Trophoblast cell (in vitro differentiated cells and primary cell): ENCODE results near the gene MEX3A.
"Not testable (repeated sequence)": the region's sequence is repeated elsewhere in the genome, so short reads cannot be mapped to it uniquely, and the experiment has no call there.

Experiments used
- DNase-seq, 2 donors: peaks; one replicate each; pipeline ENCODE4 v3.0.0-alpha.2; 2016
- H2AFZ ChIP-seq: 2 replicates; pipeline ENCODE4 v1.6.1; 2013; ENCODE audit warnings: low read length, moderate library complexity, mild to moderate bottlenecking; ENCODE audit not compliant: insufficient read depth, poor library complexity
- H2AK5ac ChIP-seq: 2 replicates; pipeline ENCODE4 v1.6.1; 2013; ENCODE audit warnings: mild to moderate bottlenecking, low read length
- H2BK120ac ChIP-seq: 2 replicates; pipeline ENCODE4 v1.6.1; 2013; ENCODE audit warnings: low read length, mild to moderate bottlenecking, moderate library complexity; ENCODE audit not compliant: insufficient read depth, poor library complexity
- H2BK12ac ChIP-seq: 2 replicates; pipeline ENCODE4 v1.6.1; 2013; ENCODE audit warnings: mild to moderate bottlenecking, low read length, moderate library complexity
- H2BK5ac ChIP-seq: 2 replicates; pipeline ENCODE4 v1.6.1; 2013; ENCODE audit warnings: low read length, low read depth, moderate library complexity, mild to moderate bottlenecking; ENCODE audit not compliant: poor library complexity
- H3K14ac ChIP-seq: 2 replicates; pipeline ENCODE4 v1.6.1; 2013; ENCODE audit warnings: mild to moderate bottlenecking, low read length
- H3K18ac ChIP-seq: 2 replicates; pipeline ENCODE4 v1.6.1; 2013; ENCODE audit warnings: mild to moderate bottlenecking, low read length
- H3K23ac ChIP-seq: 2 replicates; pipeline ENCODE4 v1.6.1; 2013; ENCODE audit warnings: low read length
- H3K27ac ChIP-seq: 2 replicates; pipeline ENCODE4 v1.5.1; 2013; ENCODE audit warnings: low read depth, mild to moderate bottlenecking, inconsistent platforms, low read length, moderate library complexity
- H3K27me3 ChIP-seq: 2 replicates; pipeline ENCODE4 v1.6.1; 2013; ENCODE audit warnings: inconsistent platforms, mild to moderate bottlenecking, low read length, moderate library complexity; ENCODE audit not compliant: insufficient read depth
- H3K36me3 ChIP-seq, 2 experiments: 1 replicate in 1 of 2; 2 replicates in 1 of 2; pipeline ENCODE4 v1.6.1; 2013; ENCODE audit warnings: low read length in 2 of 2, mild to moderate bottlenecking in 2 of 2, moderate library complexity in 1 of 2; ENCODE audit not compliant: insufficient read depth in 2 of 2, control insufficient read depth in 1 of 2
- H3K4ac ChIP-seq: 2 replicates; pipeline ENCODE4 v1.6.1; 2013; ENCODE audit warnings: low read depth, mild to moderate bottlenecking, low read length, moderate library complexity
- H3K4me1 ChIP-seq, 2 experiments: 1 replicate in 1 of 2; 2 replicates in 1 of 2; pipeline ENCODE4 v1.6.1; 2013; ENCODE audit warnings: low read length in 2 of 2, mild to moderate bottlenecking in 2 of 2, moderate library complexity in 1 of 2; ENCODE audit not compliant: insufficient read depth in 2 of 2, control insufficient read depth in 1 of 2
- H3K4me2 ChIP-seq: 2 replicates; pipeline ENCODE4 v1.6.1; 2013; ENCODE audit warnings: inconsistent platforms, mild to moderate bottlenecking, low read length, moderate library complexity
- H3K4me3 ChIP-seq: 2 replicates; pipeline ENCODE4 v1.5.1; 2013; ENCODE audit warnings: mild to moderate bottlenecking, low read depth, low read length, inconsistent platforms
- H3K79me1 ChIP-seq: one replicate; pipeline ENCODE4 v1.6.1; 2013; ENCODE audit warnings: low read length
- H3K79me2 ChIP-seq: 2 replicates; pipeline ENCODE4 v1.6.1; 2013; ENCODE audit warnings: low read length, mild to moderate bottlenecking; ENCODE audit not compliant: control insufficient read depth, insufficient read depth, poor library complexity
- H3K9ac ChIP-seq: 2 replicates; pipeline ENCODE4 v1.6.1; 2013; ENCODE audit warnings: mild to moderate bottlenecking, low read length
- H3K9me3 ChIP-seq: 2 replicates; pipeline ENCODE4 v1.6.1; 2013; ENCODE audit warnings: low read depth, mild to moderate bottlenecking, control low read depth, inconsistent platforms, low read length; ENCODE audit not compliant: insufficient read depth
- H4K12ac ChIP-seq: 2 replicates; pipeline ENCODE4 v1.6.1; 2013; ENCODE audit warnings: low read depth, mild to moderate bottlenecking, low read length, moderate library complexity
- H4K8ac ChIP-seq: 2 replicates; pipeline ENCODE4 v1.6.1; 2013; ENCODE audit warnings: low read depth, mild to moderate bottlenecking, low read length, moderate library complexity
- H4K91ac ChIP-seq: one replicate; pipeline ENCODE4 v1.6.1; 2013; ENCODE audit warnings: low read depth, mild to moderate bottlenecking, low read length, moderate library complexity
- WGBS: extraction: QIAGEN DNeasy Blood & Tissue Kit; methylation state at CpG from one replicate; pipeline ENCODE4 v1.1.7; 2013; ENCODE audit warnings: missing lambda C conversion rate; ENCODE audit not compliant: insufficient read length, insufficient coverage; ENCODE audit errors: extremely low coverage; 5-methylcytosine and 5-hydroxymethylcytosine counted together

The MEX3A gene

DNA sequence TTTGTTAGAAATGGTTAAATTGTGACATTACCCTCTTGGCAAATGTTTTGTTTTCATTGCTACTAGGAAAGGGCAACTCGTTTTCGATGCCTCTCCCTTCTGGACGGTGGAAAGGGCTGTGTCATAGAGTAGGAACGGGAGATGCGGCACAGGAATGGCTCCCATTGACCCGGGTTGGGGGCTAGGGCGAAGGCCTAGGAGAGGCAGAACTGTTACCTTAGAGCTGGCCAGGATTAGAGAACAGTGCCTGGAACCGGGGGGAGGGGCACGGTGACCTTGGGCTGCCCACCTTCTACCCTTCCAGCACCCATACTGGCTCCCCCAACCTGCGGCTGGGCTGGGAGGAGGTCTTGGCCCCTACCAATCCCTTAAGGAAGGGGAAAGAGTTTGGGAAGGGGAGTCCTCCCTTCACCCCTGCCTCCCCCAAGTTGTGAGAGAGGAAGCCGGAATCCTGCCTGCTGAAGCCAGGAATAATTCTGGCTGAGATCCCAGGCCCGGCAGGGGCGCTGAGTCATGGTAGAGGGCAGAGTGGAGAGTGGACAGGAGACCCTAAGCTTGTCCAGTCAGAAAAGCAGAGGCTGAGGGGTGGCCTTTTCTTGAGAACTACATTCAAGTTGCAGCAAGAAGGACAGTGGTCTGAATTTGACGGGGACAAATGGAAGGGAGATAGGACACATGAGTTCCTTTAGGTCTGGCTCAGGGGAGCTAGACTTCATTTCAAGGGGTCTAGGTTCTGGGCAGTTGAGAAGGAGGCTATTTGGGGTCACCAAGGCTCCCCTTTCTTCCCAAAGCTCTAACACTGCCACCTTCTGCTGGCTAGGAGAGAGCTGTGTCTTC is 40.5 kb upstream of the MEX3A start:
- peak overlapping the region; percentile 64 for H3K4ac ChIP-seq
- H2AK5ac ChIP-seq: peak overlapping the region; percentile 95
- no CpG with 5 or more reads among the region's 14 CpGs for WGBS
- H3K14ac ChIP-seq: peak overlapping the region; percentile 97
- H2BK120ac ChIP-seq: peak overlapping the region; percentile 98
- H2AFZ ChIP-seq: peak overlapping the region; percentile 32
- peak overlapping the region; percentile 57 for H4K12ac ChIP-seq
- H3K79me2 ChIP-seq: peaks cover 48% of the 10 kb centered on the region
- H3K79me1 ChIP-seq: peaks cover 63% of the 10 kb centered on the region
- peak overlapping the region; percentile 50 for H4K8ac ChIP-seq
- H3K27me3 ChIP-seq: no peaks in the 10 kb centered on the region
- peak overlapping the region; percentile 85 for H4K91ac ChIP-seq
- peak overlapping the region; percentile 97 for H2BK12ac ChIP-seq
- no peak overlapping the region for H3K23ac ChIP-seq
- peak; percentile 76 to 79 for DNase-seq
- no peak overlapping the region for H3K4me3 ChIP-seq
- peaks cover 73 to 80% of the 10 kb centered on the region in 2 experiments for H3K4me1 ChIP-seq
- H3K27ac ChIP-seq: peak overlapping the region; percentile 99
- H3K4me2 ChIP-seq: peak overlapping the region; percentile 48
- no peak overlapping the region for H3K9ac ChIP-seq
- H3K18ac ChIP-seq: peak overlapping the region; percentile 99
- H3K9me3 ChIP-seq: no peaks in the 10 kb centered on the region
- H3K36me3 ChIP-seq: peaks cover 7 to 19% of the 10 kb centered on the region in 2 experiments
- peak overlapping the region; percentile 99 for H2BK5ac ChIP-seq

DNA sequence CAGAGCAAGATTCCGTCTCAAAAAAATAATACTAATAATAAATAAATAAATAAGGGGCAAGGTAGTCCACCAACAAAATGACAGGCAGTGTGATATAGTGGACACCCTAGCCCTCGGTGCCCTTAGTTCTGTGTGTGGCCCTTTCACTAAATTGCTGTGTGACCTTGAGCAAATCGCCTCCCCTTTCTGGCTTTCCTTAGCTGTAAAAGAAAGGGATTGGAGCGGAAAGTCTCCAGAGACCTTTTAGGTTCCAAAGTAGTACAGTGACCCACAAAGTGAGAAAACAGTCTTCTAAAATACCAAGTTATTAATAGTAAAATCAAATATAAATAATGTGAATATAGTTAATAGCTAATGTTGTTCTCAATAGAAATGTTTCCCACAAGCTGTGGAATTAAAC is 39.8 kb upstream of the MEX3A start:
- peaks cover 64% of the 10 kb centered on the region for H3K79me1 ChIP-seq
- no CpG with 5 or more reads among the region's 4 CpGs for WGBS

DNA sequence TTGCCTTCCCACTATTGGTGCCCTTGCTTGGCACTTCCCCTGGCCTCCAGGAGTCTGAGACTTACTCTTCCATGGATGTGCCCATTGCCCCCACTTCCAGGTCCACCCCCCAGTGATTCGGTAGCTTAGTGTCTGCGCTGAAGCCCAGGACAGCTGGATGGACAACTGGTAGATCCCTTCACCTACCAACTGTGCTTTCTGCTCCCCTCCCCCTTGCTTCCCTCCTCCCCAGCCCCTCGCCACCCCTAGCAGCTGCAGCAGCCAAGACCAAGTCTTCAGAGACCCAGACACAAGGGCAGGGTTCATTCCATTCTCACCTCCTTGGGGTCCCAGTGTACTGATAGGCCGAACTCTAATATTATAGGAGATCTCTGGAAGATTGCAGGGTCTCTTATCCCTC is 39.2 kb upstream of the MEX3A start:
- Histone ChIP-seq H3K4me3 (no peak overlapping the region), H2AFZ (no peak overlapping the region), H2AK5ac (peak overlapping the region; percentile 23), H2BK120ac (no peak overlapping the region), H3K4me1 (peaks cover 65 to 74% of the 10 kb centered on the region in 2 experiments), H3K79me1 (peaks cover 60% of the 10 kb centered on the region), H3K79me2 (peaks cover 46% of the 10 kb centered on the region), H4K8ac (peak overlapping the region; percentile 36), H2BK12ac (peak overlapping the region; percentile 72), H3K14ac (peak overlapping the region; percentile 46), H3K27me3 (no peaks in the 10 kb centered on the region), H3K27ac (peak overlapping the region; percentile 82), H4K12ac (no peak overlapping the region), H3K36me3 (peaks cover 3 to 13% of the 10 kb centered on the region in 2 experiments), H2BK5ac (peak overlapping the region; percentile 61), H3K9ac (no peak overlapping the region), H4K91ac (peak overlapping the region; percentile 33), H3K9me3 (no peaks in the 10 kb centered on the region), H3K18ac (peak overlapping the region; percentile 90), H3K4me2 (no peak overlapping the region), H3K23ac (no peak overlapping the region), H3K4ac (peak overlapping the region; percentile 91)
- no peak for DNase-seq
- WGBS: no CpG with 5 or more reads among the region's 4 CpGs

More for the DNA sequence above, 39.8 kb upstream of the MEX3A start:
- H2AK5ac ChIP-seq: no peak overlapping the region
- H3K4me2 ChIP-seq: no peak overlapping the region
- H4K12ac ChIP-seq: no peak overlapping the region
- H3K23ac ChIP-seq: no peak overlapping the region
- H3K79me2 ChIP-seq: peaks cover 49% of the 10 kb centered on the region
- H3K36me3 ChIP-seq: peaks cover 7 to 19% of the 10 kb centered on the region in 2 experiments
- H4K91ac ChIP-seq: no peak overlapping the region
- H3K4me3 ChIP-seq: no peak overlapping the region
- peak overlapping the region; percentile 75 for H3K27ac ChIP-seq
- no peaks in the 10 kb centered on the region for H3K9me3 ChIP-seq
- no peak overlapping the region for H3K18ac ChIP-seq
- no peak overlapping the region for H3K14ac ChIP-seq
- H4K8ac ChIP-seq: no peak overlapping the region
- H3K4ac ChIP-seq: peak overlapping the region; percentile 61
- H2BK120ac ChIP-seq: no peak overlapping the region
- H3K9ac ChIP-seq: no peak overlapping the region
- peaks cover 71 to 80% of the 10 kb centered on the region in 2 experiments for H3K4me1 ChIP-seq
- H2BK12ac ChIP-seq: no peak overlapping the region
- H2BK5ac ChIP-seq: no peak overlapping the region
- H3K27me3 ChIP-seq: no peaks in the 10 kb centered on the region
- no peak overlapping the region for H2AFZ ChIP-seq
- no peak for DNase-seq

DNA sequence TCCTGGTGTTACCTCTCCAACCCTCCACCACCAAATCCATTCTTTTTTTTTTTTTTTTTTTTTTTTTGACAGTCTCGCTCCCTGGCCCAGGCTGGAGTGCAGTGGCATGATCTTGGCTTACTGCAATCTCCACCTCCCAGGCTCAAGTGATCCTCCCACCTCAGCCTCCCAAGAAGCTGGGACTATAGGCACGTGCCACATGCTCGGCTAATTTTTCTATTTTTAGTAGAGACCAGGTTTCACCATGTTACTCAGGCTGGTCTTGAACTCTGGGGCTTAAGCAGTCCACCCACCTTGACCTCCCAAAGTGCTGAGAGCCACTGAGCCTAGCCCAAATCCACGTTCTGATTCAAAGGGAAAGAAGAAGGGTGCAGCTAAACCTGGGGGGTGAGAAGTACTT is 38.7 kb upstream of the MEX3A start:
- not testable (repeated sequence) for DNase-seq, H3K4me3 ChIP-seq, H3K27me3 ChIP-seq, H3K23ac ChIP-seq, H3K4me2 ChIP-seq, H2BK120ac ChIP-seq, H2BK12ac ChIP-seq, H2AFZ ChIP-seq, H3K9ac ChIP-seq, H4K12ac ChIP-seq, H3K9me3 ChIP-seq, H2AK5ac ChIP-seq
- peak overlapping the region; percentile 90 for H3K18ac ChIP-seq
- H3K36me3 ChIP-seq: peaks cover 3 to 13% of the 10 kb centered on the region in 2 experiments
- no CpG with 5 or more reads among the region's 4 CpGs for WGBS
- peak overlapping the region; percentile 91 for H3K4ac ChIP-seq
- H4K8ac ChIP-seq: peak overlapping the region; percentile 36
- H3K79me2 ChIP-seq: peaks cover 45% of the 10 kb centered on the region
- peak overlapping the region; percentile 61 for H2BK5ac ChIP-seq
- H3K79me1 ChIP-seq: peaks cover 56% of the 10 kb centered on the region
- peak overlapping the region; percentile 33 for H4K91ac ChIP-seq
- H3K27ac ChIP-seq: peak overlapping the region; percentile 82
- H3K4me1 ChIP-seq: peaks cover 60 to 69% of the 10 kb centered on the region in 2 experiments
- H3K14ac ChIP-seq: peak overlapping the region; percentile 46
